Fibroblast of lung (primary cell): Measurements from ENCODE around the gene HTRA3. TPM values are rescaled to one million over a fixed set of nuclear protein-coding genes. Genes with fewer than 3 reads are reported as not detected.

Source experiments
- DNase-seq, 2 donors: peaks; one replicate each; pipeline versions ENCODE4 v3.0.0 to v3.0.0-alpha.2; 2010; ENCODE audit warnings: low read depth in 2 of 2
- H2AFZ ChIP-seq: 2 replicates; pipeline ENCODE4 v1.5.1; 2012; ENCODE audit warnings: low read length, control low read depth, inconsistent platforms
- H3K27ac ChIP-seq: 2 replicates; pipeline ENCODE4 v1.5.1; 2011; ENCODE audit warnings: low read length, control low read depth; ENCODE audit not compliant: insufficient read depth
- H3K27me3 ChIP-seq: 2 replicates; pipeline ENCODE4 v1.5.1; 2011; ENCODE audit warnings: mild to moderate bottlenecking, low read length; ENCODE audit not compliant: control insufficient read depth, insufficient read depth
- H3K36me3 ChIP-seq: 2 replicates; pipeline ENCODE4 v1.5.1; 2011; ENCODE audit warnings: low read length; ENCODE audit not compliant: control insufficient read depth, insufficient read depth
- H3K4me1 ChIP-seq: 2 replicates; pipeline ENCODE4 v1.5.1; 2011; ENCODE audit warnings: low read length; ENCODE audit not compliant: control insufficient read depth, insufficient read depth; ENCODE audit errors: extremely low read depth
- H3K4me2 ChIP-seq: 2 replicates; pipeline ENCODE4 v1.5.1; 2011; ENCODE audit warnings: low read length, control low read depth; ENCODE audit not compliant: insufficient read depth; ENCODE audit errors: extremely low read depth
- H3K4me3 ChIP-seq, 4 experiments: fragments of 200-600 bp in 1 of 4; sonication (generic) in 1 of 4; replicated peaks in 1 of 4; 2 replicates each; pipeline ENCODE4 v1.5.1; 2011 to 2016; ENCODE audit warnings: low read length in 4 of 4, low read depth in 3 of 4, mild to moderate bottlenecking in 3 of 4, control low read depth in 2 of 4, inconsistent platforms in 1 of 4, mixed read lengths in 1 of 4; ENCODE audit not compliant: insufficient read depth in 1 of 4; ENCODE audit errors: control extremely low read depth in 1 of 4
- H3K79me2 ChIP-seq: 2 replicates; pipeline ENCODE4 v1.5.1; 2012; ENCODE audit warnings: mild to moderate bottlenecking, low read length, inconsistent platforms; ENCODE audit not compliant: control insufficient read depth, insufficient read depth
- H3K9ac ChIP-seq: 2 replicates; pipeline ENCODE4 v1.5.1; 2011; ENCODE audit warnings: mild to moderate bottlenecking, low read length, control low read depth; ENCODE audit not compliant: insufficient read depth
- H3K9me3 ChIP-seq: 2 replicates; pipeline ENCODE4 v1.5.1; 2012; ENCODE audit warnings: low read depth, low read length; ENCODE audit not compliant: control insufficient read depth, insufficient read depth
- H4K20me1 ChIP-seq: 2 replicates; pipeline ENCODE4 v1.5.1; 2011; ENCODE audit warnings: low read length; ENCODE audit not compliant: control insufficient read depth, insufficient read depth; ENCODE audit errors: extremely low read depth
- EZH2 ChIP-seq: IDR thresholded peaks from 2 replicates; pipeline ENCODE4 v1.5.1; 2012; ENCODE audit warnings: low read length, control low read depth, mild to moderate bottlenecking; ENCODE audit errors: missing control alignments
- polyA plus RNA-seq, 2 donors: library from polyadenylated mRNA; depleted of rRNA in 1 of 2; stranded (reverse) in 1 of 2; unstranded in 1 of 2; fragments of >200 nt; gene quantifications; 2 replicates each; pipeline ENCODE4 v1.2.1, GENCODE V29; 2011 to 2012; ENCODE audit warnings: missing spikeins in 1 of 2
- total RNA-seq: library from RNA; depleted of rRNA; stranded (reverse); fragments of >200 nt; gene quantifications from 2 replicates; pipeline ENCODE4 v1.2.1, GENCODE V29; 2014
- TF ChIP-seq, protein P1 (sequence below), 2 donors: IDR thresholded peaks in 1 of 2; conservative IDR thresholded peaks in 1 of 2; 1 replicate in 1 of 2; 2 replicates in 1 of 2; pipeline ENCODE4 v1.5.1; 2011 to 2012; ENCODE audit warnings: low read length in 2 of 2, control low read depth in 1 of 2, inconsistent platforms in 1 of 2, low read depth in 1 of 2, mild to moderate bottlenecking in 1 of 2

Gene HTRA3
- total and polyA plus RNA-seq, 2 donors (not counting 1 experiment from before 2014, with no cell fraction given) = 2.8 to 3.5 TPM

DNA sequence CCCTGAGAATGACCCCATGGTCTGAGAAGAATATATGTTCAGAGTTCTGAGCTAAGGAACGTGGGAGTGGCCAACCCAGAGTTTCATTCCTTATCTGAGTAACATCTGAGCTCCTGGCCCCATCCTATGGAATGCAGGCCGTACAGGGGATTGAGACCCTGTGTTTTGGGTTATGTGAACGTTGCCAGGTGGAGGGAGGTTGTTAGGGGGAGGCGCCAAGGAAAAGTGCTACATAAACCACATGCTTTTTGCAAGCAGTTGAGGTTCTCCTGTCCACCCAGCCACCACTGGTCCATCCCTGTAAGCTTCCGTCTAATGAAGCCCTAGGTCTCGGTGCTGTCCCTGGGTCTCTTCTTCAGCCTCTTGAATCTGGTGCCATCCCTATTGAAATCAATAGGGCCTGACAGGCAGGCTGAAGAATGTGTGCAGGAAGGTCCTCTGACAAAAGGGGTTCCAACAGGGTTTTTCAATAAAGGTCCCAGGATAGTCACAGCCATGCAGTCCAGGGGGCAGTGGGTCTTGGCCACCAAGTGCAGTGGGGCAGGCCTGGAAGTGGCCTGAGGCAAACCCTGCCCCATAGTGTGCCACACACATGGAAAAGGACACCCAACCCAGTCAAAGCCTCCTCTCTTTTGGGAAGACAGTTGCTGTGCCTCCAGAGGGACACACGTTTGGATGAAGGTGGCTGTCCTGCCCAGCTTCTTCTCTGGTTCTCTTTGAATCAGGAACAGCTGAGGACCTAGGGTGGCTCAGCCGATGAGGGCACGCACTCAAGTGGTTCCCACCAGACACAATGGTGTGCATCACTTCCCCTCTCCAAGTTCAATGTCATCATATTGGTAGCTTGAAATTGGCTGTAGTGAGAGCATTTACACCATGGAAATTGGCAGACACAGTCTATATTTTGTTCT lies 53.5 kb downstream of the HTRA3 start:
- no peak overlapping the region for H2AFZ ChIP-seq
- peaks cover 7% of the 10 kb centered on the region for H3K4me1 ChIP-seq
- no peaks in the 10 kb centered on the region for H3K9me3 ChIP-seq
- H3K4me3 ChIP-seq = no peak overlapping the region
- DNase-seq = no peak
- H3K9ac ChIP-seq = no peak overlapping the region
- no peak overlapping the region for H3K27ac ChIP-seq
- no peak for TF ChIP-seq EZH2
- TF ChIP-seq, protein P1, sequence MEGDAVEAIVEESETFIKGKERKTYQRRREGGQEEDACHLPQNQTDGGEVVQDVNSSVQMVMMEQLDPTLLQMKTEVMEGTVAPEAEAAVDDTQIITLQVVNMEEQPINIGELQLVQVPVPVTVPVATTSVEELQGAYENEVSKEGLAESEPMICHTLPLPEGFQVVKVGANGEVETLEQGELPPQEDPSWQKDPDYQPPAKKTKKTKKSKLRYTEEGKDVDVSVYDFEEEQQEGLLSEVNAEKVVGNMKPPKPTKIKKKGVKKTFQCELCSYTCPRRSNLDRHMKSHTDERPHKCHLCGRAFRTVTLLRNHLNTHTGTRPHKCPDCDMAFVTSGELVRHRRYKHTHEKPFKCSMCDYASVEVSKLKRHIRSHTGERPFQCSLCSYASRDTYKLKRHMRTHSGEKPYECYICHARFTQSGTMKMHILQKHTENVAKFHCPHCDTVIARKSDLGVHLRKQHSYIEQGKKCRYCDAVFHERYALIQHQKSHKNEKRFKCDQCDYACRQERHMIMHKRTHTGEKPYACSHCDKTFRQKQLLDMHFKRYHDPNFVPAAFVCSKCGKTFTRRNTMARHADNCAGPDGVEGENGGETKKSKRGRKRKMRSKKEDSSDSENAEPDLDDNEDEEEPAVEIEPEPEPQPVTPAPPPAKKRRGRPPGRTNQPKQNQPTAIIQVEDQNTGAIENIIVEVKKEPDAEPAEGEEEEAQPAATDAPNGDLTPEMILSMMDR (conservative IDR thresholded peaks at IDR 0.05 in 1 of 2, IDR thresholded peaks at IDR 0.05 in 1 of 2; ENCODE audit: low read depth in 1 of 2, low read length in 2 of 2) = no peak
- no peaks in the 10 kb centered on the region for H3K27me3 ChIP-seq
- H3K36me3 ChIP-seq = no peaks in the 10 kb centered on the region
- H3K4me2 ChIP-seq = no peak overlapping the region
- no peaks in the 10 kb centered on the region for H4K20me1 ChIP-seq
- H3K79me2 ChIP-seq = no peaks in the 10 kb centered on the region

DNA sequence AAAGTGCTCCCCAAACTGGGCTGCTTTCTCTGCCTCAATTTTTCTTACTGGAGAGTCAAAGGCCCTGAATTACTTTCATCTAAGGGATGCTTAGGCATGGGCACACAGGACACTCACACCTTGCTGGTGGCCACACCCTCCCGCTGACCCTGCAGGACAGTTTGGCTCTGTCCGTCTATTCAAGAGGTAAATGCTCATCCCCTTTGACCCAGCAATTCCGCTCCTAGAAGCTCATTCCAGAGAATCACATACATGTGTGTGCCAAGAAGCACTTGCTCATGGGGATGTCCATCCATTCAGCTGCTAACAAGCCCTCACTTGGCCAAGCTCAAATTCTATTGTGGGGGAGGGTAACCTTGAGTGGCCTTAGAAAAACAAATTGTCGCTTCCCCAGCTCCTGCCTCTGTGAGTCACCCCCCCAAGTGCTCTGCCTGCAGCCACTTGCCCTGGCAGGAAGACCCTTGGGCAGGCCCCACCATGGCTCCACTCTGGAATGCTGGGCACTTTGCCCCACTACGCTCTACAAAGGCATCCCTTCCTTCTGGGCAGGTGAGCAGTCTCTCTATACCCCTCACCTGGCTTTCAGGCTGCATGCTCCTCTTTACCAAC lies 54.5 kb downstream of the HTRA3 start:
- TF ChIP-seq, protein P1 (conservative IDR thresholded peaks at IDR 0.05 in 1 of 2, IDR thresholded peaks at IDR 0.05 in 1 of 2; ENCODE audit: low read depth in 1 of 2, low read length in 2 of 2) = no peak
- no peak for TF ChIP-seq EZH2
- Histone ChIP-seq H3K4me1 (peaks cover 7% of the 10 kb centered on the region), H3K27ac (no peak overlapping the region), H3K4me3 (no peak overlapping the region), H3K36me3 (no peaks in the 10 kb centered on the region), H2AFZ (no peak overlapping the region), H3K9me3 (no peaks in the 10 kb centered on the region), H3K79me2 (no peaks in the 10 kb centered on the region), H3K9ac (no peak overlapping the region), H4K20me1 (no peaks in the 10 kb centered on the region), H3K4me2 (no peak overlapping the region), H3K27me3 (peaks cover 3% of the 10 kb centered on the region)
- peak in 1 of 2 donors; percentile 14 for DNase-seq

DNA sequence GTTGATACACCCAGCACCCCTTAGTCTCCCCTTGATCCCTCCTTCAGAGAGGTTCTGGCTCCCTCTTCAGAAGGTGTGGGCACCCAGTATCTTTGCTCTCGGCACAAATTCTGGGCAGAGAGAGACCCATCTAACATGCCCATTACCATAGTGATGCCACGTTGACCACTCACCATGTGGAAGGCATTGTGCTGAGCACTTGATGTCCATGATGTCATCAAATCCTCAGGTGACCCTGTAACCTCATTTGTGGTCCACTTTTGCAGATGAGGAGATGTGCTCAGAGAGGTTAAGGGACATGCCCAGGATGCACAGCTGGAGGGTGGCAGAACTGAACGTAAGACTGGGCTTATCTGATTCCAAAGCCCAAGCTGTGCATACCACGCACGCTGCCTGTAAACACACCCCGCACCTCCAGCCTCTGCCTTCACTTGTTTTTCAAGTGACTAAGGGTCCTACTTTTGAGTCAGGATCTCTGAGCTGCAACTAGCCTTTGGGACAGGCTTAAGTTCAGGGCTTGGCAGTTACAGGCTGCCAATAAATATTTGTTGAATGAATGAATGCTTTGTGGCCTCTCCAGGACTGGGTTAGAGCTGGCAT lies 55.2 kb downstream of the HTRA3 start:
- no peak for TF ChIP-seq EZH2
- TF ChIP-seq, protein P1 (conservative IDR thresholded peaks at IDR 0.05 in 1 of 2, IDR thresholded peaks at IDR 0.05 in 1 of 2; ENCODE audit: low read depth in 1 of 2, low read length in 2 of 2) = no peak
- Histone ChIP-seq H3K27ac (no peak overlapping the region), H3K27me3 (peaks cover 3% of the 10 kb centered on the region), H3K4me3 (no peak overlapping the region), H2AFZ (no peak overlapping the region), H4K20me1 (no peaks in the 10 kb centered on the region), H3K4me1 (peaks cover 6% of the 10 kb centered on the region), H3K9ac (no peak overlapping the region), H3K9me3 (no peaks in the 10 kb centered on the region), H3K79me2 (no peaks in the 10 kb centered on the region), H3K4me2 (no peak overlapping the region), H3K36me3 (no peaks in the 10 kb centered on the region)
- DNase-seq = peak in 1 of 2 donors; percentile 14
